HG03196 (cell line): ENCODE results near the gene TCF7L2.

Experiments used
- ATAC-seq: cut with Tn5 transposase; IDR thresholded peaks from one replicate; pipeline ENCODE4 v1.9.1; 2021; ENCODE audit not compliant: unreplicated experiment

The TCF7L2 gene

GRCh38 chr10:113175176-113175575, 225.1 kb downstream of the TCF7L2 start:
- no peak for ATAC-seq

- no peak for ATAC-seq
Measured at GRCh38 chr10:113175756-113176651, 226.0 kb downstream of the TCF7L2 start.

GRCh38 chr10:113176652-113177155, 226.7 kb downstream of the TCF7L2 start:
- no peak for ATAC-seq

DNA sequence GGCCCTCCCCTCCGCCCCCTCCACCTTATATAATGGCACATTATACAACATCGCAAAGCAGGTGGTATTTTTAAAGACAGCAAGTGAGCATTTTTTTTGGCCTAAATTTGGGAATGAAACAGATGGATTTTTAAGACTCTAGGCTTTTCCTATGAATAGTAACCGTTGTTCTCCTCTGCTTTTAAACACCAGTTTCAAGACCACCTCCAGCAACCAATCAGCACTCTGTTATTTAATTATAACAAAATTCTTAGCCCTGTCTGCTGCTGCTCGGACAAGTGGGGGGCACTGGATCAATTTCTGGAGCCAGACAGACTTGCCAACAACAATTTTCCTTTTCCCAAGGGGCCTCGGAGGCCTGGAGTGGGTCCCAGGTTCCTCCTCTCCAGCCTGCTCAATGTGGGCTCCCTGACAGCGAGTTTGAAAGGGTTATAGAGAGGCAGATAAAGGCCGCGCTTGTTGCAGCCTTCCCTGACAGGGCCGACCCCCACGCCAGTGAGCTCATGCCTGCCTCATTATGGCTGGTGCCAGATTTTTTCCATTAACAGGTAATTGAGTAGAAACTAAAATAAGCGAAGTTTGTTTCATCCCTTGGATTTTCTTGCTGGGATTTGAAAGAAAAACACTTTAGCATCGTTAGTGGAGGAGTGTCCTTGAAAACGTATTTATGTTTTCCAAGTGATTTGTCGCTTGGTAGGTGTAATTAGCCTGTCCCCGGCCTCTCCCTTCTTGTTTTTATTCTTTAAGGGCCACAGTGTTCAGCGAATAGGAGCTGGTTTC, 227.3 kb downstream of the TCF7L2 start:
- no peak for ATAC-seq

DNA sequence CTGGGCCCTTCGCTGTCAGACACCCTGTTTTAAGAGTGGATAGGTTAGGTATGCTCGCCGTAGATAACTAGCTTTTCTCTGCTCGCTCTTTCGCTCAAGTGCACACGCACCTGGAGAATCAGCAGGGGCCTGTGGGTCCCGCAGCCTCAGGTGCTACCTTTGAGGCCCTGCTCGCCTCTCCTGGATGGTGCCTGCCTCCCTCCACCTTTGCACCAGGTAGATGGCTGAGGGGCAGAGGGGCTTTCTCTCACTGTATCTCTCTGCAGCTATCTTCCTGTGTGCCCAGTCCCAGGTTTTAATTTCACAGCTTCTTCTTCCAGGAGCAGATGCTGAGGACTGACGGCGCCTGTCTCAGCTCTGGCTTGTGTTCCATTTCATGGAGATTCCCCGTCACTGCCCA, 227.9 kb downstream of the TCF7L2 start:
- no peak for ATAC-seq

GRCh38 chr10:113178771-113179170, 228.7 kb downstream of the TCF7L2 start:
- ATAC-seq = no peak

- no peak for ATAC-seq
Measured at GRCh38 chr10:113179265-113179664, 229.2 kb downstream of the TCF7L2 start.

DNA sequence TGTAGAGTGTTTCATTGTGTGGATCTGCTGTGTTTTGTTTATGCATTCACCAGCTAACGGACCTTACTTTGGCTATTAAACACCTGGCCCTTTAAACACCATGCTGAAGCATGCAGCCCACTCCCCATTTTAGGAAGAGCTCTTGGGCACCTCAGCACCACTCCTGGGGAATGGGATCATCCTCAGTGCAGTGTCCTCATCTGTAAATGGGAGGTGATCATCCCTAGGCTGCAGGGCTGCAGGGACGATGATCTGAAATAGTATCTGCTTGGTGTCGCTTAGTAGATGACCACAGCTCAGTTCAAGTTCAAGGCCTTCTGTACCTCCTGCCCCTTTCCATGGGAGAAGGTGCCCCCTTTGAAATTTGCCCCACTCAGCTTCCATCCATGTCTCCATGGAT, 229.9 kb downstream of the TCF7L2 start:
- no peak for ATAC-seq

GRCh38 chr10:113180401-113181154, 230.5 kb downstream of the TCF7L2 start:
- ATAC-seq = no peak

GRCh38 chr10:113182154-113182553, 232.1 kb downstream of the TCF7L2 start:
- no peak for ATAC-seq

GRCh38 chr10:113183573-113183972, 233.5 kb downstream of the TCF7L2 start:
- no peak for ATAC-seq

- ATAC-seq = no peak
Measured at GRCh38 chr10:113187063-113187777, 237.2 kb downstream of the TCF7L2 start.

DNA sequence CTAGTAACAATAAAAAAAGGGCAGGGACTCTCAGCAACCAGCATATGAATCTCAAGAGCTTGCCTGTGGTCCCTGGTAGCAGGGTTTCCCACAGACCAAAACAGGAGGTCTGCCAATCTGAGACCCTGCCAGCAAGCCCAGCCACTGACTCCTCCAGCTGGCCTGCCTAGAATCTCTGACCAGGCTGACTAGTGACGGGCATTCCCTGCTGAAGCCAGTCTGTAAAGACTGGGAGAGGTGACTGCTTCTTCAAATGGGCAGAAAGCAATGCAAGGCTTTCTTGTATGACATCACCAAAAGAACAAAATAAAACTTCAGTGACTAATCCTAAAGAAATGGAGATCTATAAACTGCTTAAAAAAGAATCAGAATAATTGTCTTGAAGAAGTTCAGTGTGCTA, 249.4 kb downstream of the TCF7L2 start:
- ATAC-seq = no peak

- ATAC-seq = no peak
Measured at GRCh38 chr10:113202011-113202410, 252.0 kb downstream of the TCF7L2 start.

- no peak for ATAC-seq
Measured at GRCh38 chr10:113207924-113208323, 257.9 kb downstream of the TCF7L2 start.

GRCh38 chr10:113213035-113213434, 263.0 kb downstream of the TCF7L2 start:
- no peak for ATAC-seq

GRCh38 chr10:113214331-113214730, 264.3 kb downstream of the TCF7L2 start:
- no peak for ATAC-seq

- ATAC-seq = no peak
Measured at GRCh38 chr10:113216102-113216501, 266.1 kb downstream of the TCF7L2 start.
